NCI-H128 (cell line): Measurements from ENCODE around the gene MET.

Experiments
- DNase-seq: peaks from one replicate; lab custom pipeline; 2025; ENCODE audit not compliant: unreplicated experiment; lab: John Stamatoyannopoulos, UW

MET gene

GRCh38 chr7:116663744-116664143 lies 8.3 kb upstream of the MET start:
- DNase-seq: no peak

- DNase-seq: no peak
Observed at GRCh38 chr7:116665332-116665996, 6.5 kb upstream of the MET start.

- DNase-seq: no peak
Observed at GRCh38 chr7:116669769-116670168, 2.2 kb upstream of the MET start.

GRCh38 chr7:116670409-116671015 lies 1.5 kb upstream of the MET start:
- no peak for DNase-seq

- no peak for DNase-seq
Observed at GRCh38 chr7:116671111-116671510, 885 bp upstream of the MET start.

- DNase-seq: no peak
Observed at GRCh38 chr7:116672596-116673456, 830 bp downstream of the MET start.

- no peak for DNase-seq
Observed at GRCh38 chr7:116673457-116673865, 1.5 kb downstream of the MET start.

- no peak for DNase-seq
Observed at GRCh38 chr7:116674508-116675173, 2.6 kb downstream of the MET start.

- DNase-seq: no peak
Observed at GRCh38 chr7:116675812-116676355, 3.9 kb downstream of the MET start.

GRCh38 chr7:116678780-116679179 lies 6.8 kb downstream of the MET start:
- DNase-seq: no peak

GRCh38 chr7:116679500-116679899 lies 7.5 kb downstream of the MET start:
- no peak for DNase-seq

GRCh38 chr7:116683786-116684185 lies 11.8 kb downstream of the MET start:
- DNase-seq: no peak

GRCh38 chr7:116686033-116686432 lies 14.0 kb downstream of the MET start:
- DNase-seq: no peak

GRCh38 chr7:116686812-116687419 lies 14.9 kb downstream of the MET start:
- DNase-seq: no peak

GRCh38 chr7:116687801-116688201 lies 15.8 kb downstream of the MET start:
- DNase-seq: no peak

- no peak for DNase-seq
Observed at GRCh38 chr7:116689790-116690259, 17.8 kb downstream of the MET start.

GRCh38 chr7:116691664-116692063 lies 19.7 kb downstream of the MET start:
- DNase-seq: no peak

- no peak for DNase-seq
Observed at GRCh38 chr7:116692401-116693308, 20.7 kb downstream of the MET start.

- no peak for DNase-seq
Observed at GRCh38 chr7:116696707-116697106, 24.7 kb downstream of the MET start.

GRCh38 chr7:116697152-116697551 lies 25.2 kb downstream of the MET start:
- DNase-seq: no peak
